Sigmoid colon (tissue), 3 donors: ENCODE results near the gene ZNF277.

Source experiments
- CTCF ChIP-seq, 4 experiments: fragments of 450-650 bp in 3 of 4; fragments of 200-600 bp in 1 of 4; IDR thresholded peaks; one replicate each; pipeline ENCODE4 v1.5.1; 2016 to 2019; ENCODE audit warnings: antibody characterized with exemption in 4 of 4, mild to moderate bottlenecking in 3 of 4, moderate library complexity in 2 of 4
- POLR2A ChIP-seq, 2 donors: fragments of 450-650 bp; IDR thresholded peaks; one replicate each; pipeline ENCODE4 v1.6.1; 2016; ENCODE audit warnings: antibody characterized with exemption in 2 of 2, mild to moderate bottlenecking in 2 of 2, moderate library complexity in 2 of 2

GRCh38 chr7:112204499-112205342 lies 1.8 kb upstream of the ZNF277 start:
- TF ChIP-seq CTCF (IDR thresholded peaks at IDR 0.05): no peak
- no peak for TF ChIP-seq POLR2A (IDR thresholded peaks at IDR 0.05)
